PC-3 (cell line): ENCODE data around the gene PGA3.

ENCODE experiments used
- CTCF ChIP-seq: fragments of 300-600 bp; sonication (generic); conservative IDR thresholded peaks from 2 replicates; pipeline ENCODE4 v1.5.1; 2017; ENCODE audit warnings: antibody characterized with exemption, low read depth, mild to moderate bottlenecking, low read length
- EZH2 ChIP-seq: fragments of 300-600 bp; sonication (generic); IDR thresholded peaks from one replicate; pipeline ENCODE4 v1.6.1; 2017; ENCODE audit warnings: antibody characterized with exemption, mild to moderate bottlenecking, low read length; ENCODE audit not compliant: unreplicated experiment

- TF ChIP-seq EZH2 (no peak), CTCF (no peak)
Observed at GRCh38 chr11:61161190-61162091, 41.9 kb upstream of the PGA3 start, which contains the start of gene VPS37C.
